ENCODE results near the gene DAB2IP.

Gene DAB2IP

DNA sequence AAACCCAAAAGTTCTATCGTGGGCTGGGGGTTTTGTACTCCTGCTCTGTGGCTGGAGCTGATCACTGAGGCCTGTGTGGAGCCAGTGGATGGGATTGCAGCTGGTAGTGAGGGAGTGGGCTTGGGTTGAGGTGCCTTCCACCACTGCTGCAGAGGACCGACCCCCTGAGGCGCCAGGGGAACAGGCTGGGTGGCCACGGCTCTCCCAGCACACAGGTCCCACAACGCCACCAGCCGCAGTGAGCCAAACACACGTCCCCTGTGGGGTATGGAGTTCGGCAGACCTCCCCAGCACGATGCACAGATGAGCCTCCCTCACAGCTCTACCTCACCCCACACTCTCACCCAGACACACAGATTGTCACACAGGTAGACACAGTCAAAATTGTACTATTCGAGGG is 109.1 kb downstream of the DAB2IP start:
- DNase-seq (ENCODE audit: low spot score), result no peak
- H2AFZ ChIP-seq (ENCODE audit: low read length), result no peak overlapping the region

DNA sequence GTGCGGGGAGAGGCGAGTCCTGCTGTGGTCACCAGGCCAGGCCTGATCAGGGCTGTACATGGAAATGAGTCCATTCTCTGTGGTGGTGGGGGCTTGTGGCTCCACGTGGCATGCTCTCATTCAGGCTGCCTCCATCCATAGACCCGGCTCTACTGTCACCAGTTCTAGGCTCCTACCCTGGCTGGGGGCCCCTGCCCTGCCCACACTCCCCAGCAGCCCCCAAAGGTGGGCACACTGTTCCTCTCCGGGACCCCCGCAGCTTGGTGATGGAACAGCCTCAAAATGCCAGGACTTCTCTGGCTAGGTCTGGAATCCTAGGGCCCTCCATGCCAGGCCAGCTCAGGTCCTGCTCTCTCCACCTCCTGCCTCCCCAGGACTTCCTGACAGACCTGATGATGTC is 111.7 kb downstream of the DAB2IP start:
- Histone ChIP-seq H2BK15ac (ENCODE audit: low read length) (no peak overlapping the region), H3K4me3 (ENCODE audit: low read length in 2 of 2) (no peak overlapping the region), H2AK5ac (ENCODE audit: low read depth, low read length) (no peak overlapping the region), H2AFZ (ENCODE audit: low read length) (no peak overlapping the region), H3K4ac (ENCODE audit: low read length) (peak overlapping the region; percentile 25), H2BK12ac (ENCODE audit: low read length) (no peak overlapping the region), H3K4me2 (ENCODE audit: insufficient read depth, low read length, poor library complexity, severe bottlenecking) (no peak overlapping the region), H3K79me1 (ENCODE audit: low read depth, low read length) (peaks cover 9% of the 10 kb centered on the region), H4K91ac (ENCODE audit: low read depth, low read length, poor library complexity) (no peak overlapping the region), H2BK5ac (ENCODE audit: low read length) (peak overlapping the region; percentile 29), H3K9me3 (replicated peaks in 1 of 2; ENCODE audit: control insufficient read depth in 2 of 2, insufficient read depth in 1 of 2, low read depth in 1 of 2, low read length in 2 of 2) (no peaks in the 10 kb centered on the region), H3K27me3 (ENCODE audit: control insufficient read depth in 3 of 3, insufficient read depth in 3 of 3, low read depth in 1 of 3, low read length in 3 of 3) (no peaks in the 10 kb centered on the region), H4K8ac (ENCODE audit: low read depth, low read length) (no peak overlapping the region), H3K36me3 (replicated peaks in 1 of 2; ENCODE audit: control insufficient read depth in 2 of 2, insufficient read depth in 2 of 2, low read length in 2 of 2) (peaks cover 78 to 98% of the 10 kb centered on the region in 2 donors), H2BK120ac (ENCODE audit: low read depth, low read length) (no peak overlapping the region), H3K4me1 (ENCODE audit: control insufficient read depth in 2 of 2, insufficient read depth in 1 of 2, low read depth in 1 of 2, low read length in 2 of 2) (no peaks in the 10 kb centered on the region), H3K18ac (ENCODE audit: low read length) (no peak overlapping the region), H3K23ac (ENCODE audit: low read depth, low read length, poor library complexity) (peak overlapping the region; percentile 69), H3K14ac (ENCODE audit: low read length) (no peak overlapping the region), H3K9ac (ENCODE audit: low read depth, low read length, poor library complexity) (no peak overlapping the region), H3K27ac (replicated peaks; ENCODE audit: low read length) (no peak overlapping the region)
- no CpG with 5 or more reads among the region's 6 CpGs for WGBS, 2 donors (ENCODE audit: extremely low coverage in 2 of 2, insufficient read length in 2 of 2, insufficient replicate concordance in 1 of 2)
- DNase-seq (ENCODE audit: low spot score), result no peak

More for the DNA sequence above, 109.1 kb downstream of the DAB2IP start:
- Histone ChIP-seq H3K79me1 (ENCODE audit: low read depth, low read length) (peaks cover 17% of the 10 kb centered on the region), H2BK15ac (ENCODE audit: low read length) (no peak overlapping the region), H3K4ac (ENCODE audit: low read length) (no peak overlapping the region), H3K18ac (ENCODE audit: low read length) (no peak overlapping the region), H2BK120ac (ENCODE audit: low read depth, low read length) (no peak overlapping the region), H3K4me3 (ENCODE audit: low read length in 2 of 2) (no peak overlapping the region), H3K14ac (ENCODE audit: low read length) (no peak overlapping the region), H3K9me3 (replicated peaks in 1 of 2; ENCODE audit: control insufficient read depth in 2 of 2, insufficient read depth in 1 of 2, low read depth in 1 of 2, low read length in 2 of 2) (no peaks in the 10 kb centered on the region), H4K8ac (ENCODE audit: low read depth, low read length) (no peak overlapping the region), H3K36me3 (replicated peaks in 1 of 2; ENCODE audit: control insufficient read depth in 2 of 2, insufficient read depth in 2 of 2, low read length in 2 of 2) (peaks cover 64 to 85% of the 10 kb centered on the region in 2 donors), H2AK5ac (ENCODE audit: low read depth, low read length) (no peak overlapping the region), H4K91ac (ENCODE audit: low read depth, low read length, poor library complexity) (no peak overlapping the region), H3K27ac (replicated peaks; ENCODE audit: low read length) (no peak overlapping the region), H3K9ac (ENCODE audit: low read depth, low read length, poor library complexity) (peak overlapping the region; percentile 27), H3K27me3 (ENCODE audit: control insufficient read depth in 3 of 3, insufficient read depth in 3 of 3, low read depth in 1 of 3, low read length in 3 of 3) (no peaks in the 10 kb centered on the region), H3K23ac (ENCODE audit: low read depth, low read length, poor library complexity) (peak overlapping the region; percentile 14), H3K4me2 (ENCODE audit: insufficient read depth, low read length, poor library complexity, severe bottlenecking) (no peak overlapping the region), H2BK12ac (ENCODE audit: low read length) (no peak overlapping the region), H3K4me1 (ENCODE audit: control insufficient read depth in 2 of 2, insufficient read depth in 1 of 2, low read depth in 1 of 2, low read length in 2 of 2) (peaks cover 0 to 9% of the 10 kb centered on the region in 2 donors), H2BK5ac (ENCODE audit: low read length) (no peak overlapping the region)
- WGBS, 2 donors (ENCODE audit: extremely low coverage in 2 of 2, insufficient read length in 2 of 2, insufficient replicate concordance in 1 of 2), result no CpG with 5 or more reads among the region's 10 CpGs

DNA sequence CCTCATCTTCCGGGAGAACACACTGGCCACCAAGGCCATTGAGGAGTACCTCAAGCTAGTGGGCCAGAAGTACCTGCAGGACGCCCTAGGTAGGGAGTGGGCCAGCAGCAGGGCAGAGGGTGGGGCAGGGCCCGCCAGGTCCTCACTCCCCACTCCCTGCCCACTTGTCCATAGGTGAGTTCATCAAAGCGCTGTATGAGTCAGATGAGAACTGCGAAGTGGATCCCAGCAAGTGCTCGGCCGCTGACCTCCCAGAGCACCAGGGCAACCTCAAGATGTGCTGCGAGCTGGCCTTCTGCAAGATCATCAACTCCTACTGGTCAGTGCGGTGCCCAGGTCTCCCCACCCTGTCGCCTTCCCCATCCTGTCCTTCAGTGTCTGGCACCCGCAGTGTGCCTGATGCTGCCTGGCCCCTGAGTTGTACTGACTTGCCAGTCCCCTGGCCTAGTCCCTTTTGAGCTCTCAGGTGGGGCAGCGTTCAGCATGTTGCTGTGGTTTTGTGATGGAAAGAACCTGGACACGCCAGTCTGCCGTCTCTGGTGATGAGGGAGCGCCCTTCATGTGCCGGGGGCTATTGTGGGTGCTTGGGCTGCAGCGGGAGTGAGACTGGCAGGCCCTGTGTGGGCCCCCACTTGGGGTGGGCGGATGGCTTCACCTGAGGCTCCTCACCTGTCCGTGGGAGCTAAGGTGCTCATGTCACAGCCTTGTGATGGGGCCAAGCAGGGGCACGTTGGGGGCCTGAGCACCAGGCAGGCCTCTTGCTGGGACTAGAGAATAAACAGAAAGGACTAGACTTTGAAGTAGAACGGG is 112.3 kb downstream of the DAB2IP start:
- Histone ChIP-seq H3K9me3 (replicated peaks in 1 of 2; ENCODE audit: control insufficient read depth in 2 of 2, insufficient read depth in 1 of 2, low read depth in 1 of 2, low read length in 2 of 2) (no peaks in the 10 kb centered on the region), H4K8ac (ENCODE audit: low read depth, low read length) (no peak overlapping the region), H3K36me3 (replicated peaks in 1 of 2; ENCODE audit: control insufficient read depth in 2 of 2, insufficient read depth in 2 of 2, low read length in 2 of 2) (peaks cover 80 to 98% of the 10 kb centered on the region in 2 donors), H3K27ac (replicated peaks; ENCODE audit: low read length) (no peak overlapping the region), H3K4me2 (ENCODE audit: insufficient read depth, low read length, poor library complexity, severe bottlenecking) (no peak overlapping the region), H3K27me3 (ENCODE audit: control insufficient read depth in 3 of 3, insufficient read depth in 3 of 3, low read depth in 1 of 3, low read length in 3 of 3) (no peaks in the 10 kb centered on the region), H3K14ac (ENCODE audit: low read length) (no peak overlapping the region), H2AFZ (ENCODE audit: low read length) (no peak overlapping the region), H3K4me3 (ENCODE audit: low read length in 2 of 2) (no peak overlapping the region), H2BK15ac (ENCODE audit: low read length) (no peak overlapping the region), H3K18ac (ENCODE audit: low read length) (no peak overlapping the region), H2BK120ac (ENCODE audit: low read depth, low read length) (no peak overlapping the region), H3K79me1 (ENCODE audit: low read depth, low read length) (peaks cover 9% of the 10 kb centered on the region), H4K91ac (ENCODE audit: low read depth, low read length, poor library complexity) (no peak overlapping the region), H2AK5ac (ENCODE audit: low read depth, low read length) (no peak overlapping the region), H3K9ac (ENCODE audit: low read depth, low read length, poor library complexity) (no peak overlapping the region), H3K4ac (ENCODE audit: low read length) (peak overlapping the region; percentile 25), H3K4me1 (ENCODE audit: control insufficient read depth in 2 of 2, insufficient read depth in 1 of 2, low read depth in 1 of 2, low read length in 2 of 2) (no peaks in the 10 kb centered on the region), H2BK5ac (ENCODE audit: low read length) (peak overlapping the region; percentile 29), H3K23ac (ENCODE audit: low read depth, low read length, poor library complexity) (peak overlapping the region; percentile 69), H2BK12ac (ENCODE audit: low read length) (no peak overlapping the region)
- no CpG with 5 or more reads among the region's 21 CpGs for whole genome bisulfite sequencing, 2 donors (ENCODE audit: extremely low coverage in 2 of 2, insufficient read length in 2 of 2, insufficient replicate concordance in 1 of 2)
- DNase-seq (ENCODE audit: low spot score), result no peak

DNA sequence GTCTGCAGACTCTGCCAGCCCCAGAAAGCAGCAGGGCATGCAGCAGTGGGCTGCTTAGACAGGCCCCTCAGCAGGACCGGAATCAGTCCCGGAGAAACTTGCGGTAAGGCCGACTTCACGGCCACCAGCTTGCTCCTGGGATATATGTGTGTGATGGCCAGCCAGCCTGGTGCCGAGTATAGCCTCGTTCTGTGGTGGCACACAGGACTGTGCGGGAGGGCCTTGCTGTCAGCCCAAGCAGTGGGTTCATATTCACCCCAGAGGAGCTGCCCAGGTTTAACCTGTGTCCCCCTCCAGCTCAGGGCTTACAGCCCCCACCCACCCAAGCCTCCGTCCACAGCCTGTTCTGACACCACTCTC is 112.9 kb downstream of the DAB2IP start:
- peaks cover 82 to 98% of the 10 kb centered on the region in 2 donors for H3K36me3 ChIP-seq (replicated peaks in 1 of 2; ENCODE audit: control insufficient read depth in 2 of 2, insufficient read depth in 2 of 2, low read length in 2 of 2)

More for the DNA sequence above, 112.9 kb downstream of the DAB2IP start:
- peaks cover 9% of the 10 kb centered on the region for H3K79me1 ChIP-seq (ENCODE audit: low read depth, low read length)
- H3K9ac ChIP-seq (ENCODE audit: low read depth, low read length, poor library complexity), result peak overlapping the region; percentile 3
- H3K4me1 ChIP-seq (ENCODE audit: control insufficient read depth in 2 of 2, insufficient read depth in 1 of 2, low read depth in 1 of 2, low read length in 2 of 2), result no peaks in the 10 kb centered on the region
- no peak overlapping the region for H3K4ac ChIP-seq (ENCODE audit: low read length)
- H2BK12ac ChIP-seq (ENCODE audit: low read length), result no peak overlapping the region
- DNase-seq (ENCODE audit: low spot score), result no peak
- H3K23ac ChIP-seq (ENCODE audit: low read depth, low read length, poor library complexity), result peak overlapping the region; percentile 47
- no peak overlapping the region for H2BK120ac ChIP-seq (ENCODE audit: low read depth, low read length)
- H3K4me2 ChIP-seq (ENCODE audit: insufficient read depth, low read length, poor library complexity, severe bottlenecking), result no peak overlapping the region
- no peak overlapping the region for H4K8ac ChIP-seq (ENCODE audit: low read depth, low read length)
- no peak overlapping the region for H2AFZ ChIP-seq (ENCODE audit: low read length)
- H3K14ac ChIP-seq (ENCODE audit: low read length), result no peak overlapping the region
- no peak overlapping the region for H2BK15ac ChIP-seq (ENCODE audit: low read length)
- H3K27ac ChIP-seq (replicated peaks; ENCODE audit: low read length), result no peak overlapping the region
- H3K18ac ChIP-seq (ENCODE audit: low read length), result no peak overlapping the region
- H4K91ac ChIP-seq (ENCODE audit: low read depth, low read length, poor library complexity), result no peak overlapping the region
- H3K4me3 ChIP-seq (ENCODE audit: low read length in 2 of 2), result no peak overlapping the region
- no peaks in the 10 kb centered on the region for H3K27me3 ChIP-seq (ENCODE audit: control insufficient read depth in 3 of 3, insufficient read depth in 3 of 3, low read depth in 1 of 3, low read length in 3 of 3)
- H2BK5ac ChIP-seq (ENCODE audit: low read length), result no peak overlapping the region
- no peak overlapping the region for H2AK5ac ChIP-seq (ENCODE audit: low read depth, low read length)
- H3K9me3 ChIP-seq (replicated peaks in 1 of 2; ENCODE audit: control insufficient read depth in 2 of 2, insufficient read depth in 1 of 2, low read depth in 1 of 2, low read length in 2 of 2), result no peaks in the 10 kb centered on the region
- WGBS, 2 donors (ENCODE audit: extremely low coverage in 2 of 2, insufficient read length in 2 of 2, insufficient replicate concordance in 1 of 2), result no CpG with 5 or more reads among the region's 9 CpGs
